Measurements from ENCODE around the gene CABP5. TPM values are rescaled to one million over a fixed set of nuclear protein-coding genes. Genes with fewer than 3 reads are reported as not detected.

CABP5 gene
- polyA plus RNA-seq, 1 donor (not counting 4 experiments of a cell fraction or from before 2014, with no cell fraction given): not detected

- dilution Hi-C loops (cut with MboI; ENCODE audit: extremely low pct_ligation_motif_present, low sequenced_read_pairs): no loop called here
- Histone ChIP-seq H3K9me3 (ENCODE audit: control insufficient read depth, low read depth, low read length) (no peaks in the 10 kb centered on the region), H3K27me3 (ENCODE audit: control insufficient read depth, extremely low read depth, insufficient read depth, low read length) (no peaks in the 10 kb centered on the region), H3K79me2 (ENCODE audit: control insufficient read depth, insufficient read depth, low read length) (no peaks in the 10 kb centered on the region), H3K4me1 (ENCODE audit: control insufficient read depth, extremely low read depth, insufficient read depth, low read length) (no peaks in the 10 kb centered on the region), H2AFZ (ENCODE audit: control insufficient read depth, low read length) (no peak overlapping the region), H3K27ac (ENCODE audit: control insufficient read depth, insufficient read depth, low read length) (no peak overlapping the region), H3K4me3 (ENCODE audit: control insufficient read depth in 2 of 3, extremely low read depth in 1 of 3, insufficient read depth in 2 of 3, low read depth in 1 of 3, low read length in 3 of 3) (no peak overlapping the region), H3K9me1 (ENCODE audit: control insufficient read depth, extremely low read depth, insufficient read depth, low read length) (no peaks in the 10 kb centered on the region), H3K4me2 (ENCODE audit: control insufficient read depth, extremely low read depth, insufficient read depth, low read depth, low read length) (no peak overlapping the region), H3K36me3 (ENCODE audit: control insufficient read depth in 2 of 2, extremely low read depth in 1 of 2, insufficient read depth in 2 of 2, low read length in 2 of 2) (no peaks in the 10 kb centered on the region), H4K20me1 (ENCODE audit: control insufficient read depth, extremely low read depth, insufficient read depth, low read length) (no peaks in the 10 kb centered on the region), H3K9ac (ENCODE audit: control insufficient read depth, extremely low read depth, insufficient read depth, low read length) (no peak overlapping the region)
- DNase-seq (ENCODE audit: low read depth, low spot score) (no peak), FAIRE-seq (no peak)
- TF ChIP-seq CTCF (optimal IDR thresholded peaks at IDR 0.05 in 1 of 3, IDR thresholded peaks at IDR 0.05 in 1 of 3, conservative IDR thresholded peaks at IDR 0.05 in 1 of 3; ENCODE audit: extremely low read depth in 1 of 3, insufficient read depth in 2 of 3, low read length in 3 of 3) (no peak), EZH2 (IDR thresholded peaks at IDR 0.05; ENCODE audit: low read length) (no peak)
Measured at GRCh38 chr19:48064509-48064908, 20.6 kb upstream of the CABP5 start.

DNA sequence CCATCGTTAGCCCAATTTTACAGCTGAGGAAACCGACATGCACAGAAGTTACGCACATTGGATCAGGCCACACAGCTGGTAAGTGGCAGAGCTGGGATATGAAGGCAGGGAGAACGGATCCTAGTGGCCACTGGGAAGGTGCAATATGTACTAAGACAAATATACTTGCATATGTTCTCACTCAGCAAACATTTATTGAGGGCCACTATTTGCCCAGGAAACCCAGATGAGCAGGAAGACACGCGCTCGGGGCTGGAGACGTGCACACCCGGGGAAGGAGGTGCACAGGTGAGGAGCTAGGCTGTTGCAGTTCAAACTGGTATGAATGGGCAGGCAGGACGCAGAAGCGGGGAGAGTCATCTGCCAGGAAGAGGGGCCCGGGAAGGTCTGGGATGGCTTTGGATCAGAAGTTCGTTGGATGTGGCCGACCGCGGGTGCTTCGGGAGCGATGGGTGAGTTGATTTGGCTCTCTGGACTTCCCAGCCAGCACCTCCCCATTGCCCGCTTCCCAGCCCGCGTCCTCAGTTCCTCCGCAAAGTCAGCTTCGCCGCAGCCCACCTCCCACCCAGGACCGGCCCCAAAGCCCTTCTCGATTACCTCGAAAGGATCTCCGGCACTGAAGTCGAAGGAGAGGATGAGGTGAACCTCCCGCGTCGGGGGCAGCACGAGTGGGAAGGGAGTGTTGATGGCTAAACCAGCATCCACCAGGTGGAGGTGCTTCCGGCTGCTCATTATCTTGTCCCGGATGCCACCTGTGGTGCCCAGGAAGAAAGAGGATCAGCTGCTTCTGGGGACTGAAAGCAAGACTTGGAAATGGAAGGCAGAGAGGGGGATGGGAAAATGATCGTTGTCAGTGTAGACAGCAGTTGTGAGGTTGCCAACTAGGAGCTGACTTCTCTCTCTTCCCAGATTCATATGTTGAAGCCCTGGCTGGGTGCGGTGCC, 17.8 kb upstream of the CABP5 start:
- H3K4me3 ChIP-seq (ENCODE audit: control insufficient read depth in 2 of 3, extremely low read depth in 1 of 3, insufficient read depth in 2 of 3, low read depth in 1 of 3, low read length in 3 of 3): no peak overlapping the region
- no peaks in the 10 kb centered on the region for H3K9me1 ChIP-seq (ENCODE audit: control insufficient read depth, extremely low read depth, insufficient read depth, low read length)
- no peaks in the 10 kb centered on the region for H3K36me3 ChIP-seq (ENCODE audit: control insufficient read depth in 2 of 2, extremely low read depth in 1 of 2, insufficient read depth in 2 of 2, low read length in 2 of 2)
- dilution Hi-C loops (cut with MboI; ENCODE audit: extremely low pct_ligation_motif_present, low sequenced_read_pairs): no loop called here
- H3K4me1 ChIP-seq (ENCODE audit: control insufficient read depth, extremely low read depth, insufficient read depth, low read length): no peaks in the 10 kb centered on the region
- no peaks in the 10 kb centered on the region for H3K79me2 ChIP-seq (ENCODE audit: control insufficient read depth, insufficient read depth, low read length)
- H3K4me2 ChIP-seq (ENCODE audit: control insufficient read depth, extremely low read depth, insufficient read depth, low read depth, low read length): no peak overlapping the region
- H4K20me1 ChIP-seq (ENCODE audit: control insufficient read depth, extremely low read depth, insufficient read depth, low read length): no peaks in the 10 kb centered on the region
- DNase-seq (ENCODE audit: low read depth, low spot score) (no peak), FAIRE-seq (no peak)
- no peak overlapping the region for H3K9ac ChIP-seq (ENCODE audit: control insufficient read depth, extremely low read depth, insufficient read depth, low read length)
- no peaks in the 10 kb centered on the region for H3K9me3 ChIP-seq (ENCODE audit: control insufficient read depth, low read depth, low read length)
- H3K27ac ChIP-seq (ENCODE audit: control insufficient read depth, insufficient read depth, low read length): no peak overlapping the region
- no peaks in the 10 kb centered on the region for H3K27me3 ChIP-seq (ENCODE audit: control insufficient read depth, extremely low read depth, insufficient read depth, low read length)
- TF ChIP-seq CTCF (optimal IDR thresholded peaks at IDR 0.05 in 1 of 3, IDR thresholded peaks at IDR 0.05 in 1 of 3, conservative IDR thresholded peaks at IDR 0.05 in 1 of 3; ENCODE audit: extremely low read depth in 1 of 3, insufficient read depth in 2 of 3, low read length in 3 of 3) (no peak), EZH2 (IDR thresholded peaks at IDR 0.05; ENCODE audit: low read length) (no peak)
- H2AFZ ChIP-seq (ENCODE audit: control insufficient read depth, low read length): no peak overlapping the region

All from keratinocyte (primary cell).